SK-N-DZ (cell line): ENCODE measurements around the gene BRD7.
A peak's percentile ranks its signal among the peaks of the same experiment; 100 is the strongest.

ENCODE experiments used
- DNase-seq: peaks from one replicate; pipeline ENCODE4 v3.0.0-alpha.2; 2015; ENCODE audit warnings: low spot score

Gene BRD7

GRCh38 chr16:50291719-50292565, 76.8 kb downstream of the BRD7 start:
- DNase-seq: no peak

GRCh38 chr16:50290856-50291255, 77.9 kb downstream of the BRD7 start:
- DNase-seq: no peak

- no peak for DNase-seq
Observed at GRCh38 chr16:50289950-50290764, 78.6 kb downstream of the BRD7 start.

- no peak for DNase-seq
Observed at GRCh38 chr16:50288920-50289319, 79.9 kb downstream of the BRD7 start.

- no peak for DNase-seq
Observed at GRCh38 chr16:50288026-50288425, 80.8 kb downstream of the BRD7 start.

- DNase-seq: no peak
Observed at GRCh38 chr16:50286681-50287080, 82.1 kb downstream of the BRD7 start.

GRCh38 chr16:50285406-50286003, 83.3 kb downstream of the BRD7 start:
- no peak for DNase-seq

GRCh38 chr16:50284131-50284911, 84.5 kb downstream of the BRD7 start:
- peak; percentile 53 for DNase-seq

- no peak for DNase-seq
Observed at GRCh38 chr16:50282955-50283631, 85.7 kb downstream of the BRD7 start.

- DNase-seq: no peak
Observed at GRCh38 chr16:50282010-50282538, 86.7 kb downstream of the BRD7 start.

- no peak for DNase-seq
Observed at GRCh38 chr16:50281391-50282009, 87.3 kb downstream of the BRD7 start.

GRCh38 chr16:50280932-50281331, 87.9 kb downstream of the BRD7 start:
- no peak for DNase-seq

- no peak for DNase-seq
Observed at GRCh38 chr16:50279504-50279865, 89.3 kb downstream of the BRD7 start.

- no peak for DNase-seq
Observed at GRCh38 chr16:50278251-50278650, 90.5 kb downstream of the BRD7 start.

- DNase-seq: no peak
Observed at GRCh38 chr16:50276801-50277555, 91.8 kb downstream of the BRD7 start.

GRCh38 chr16:50276326-50276640, 92.5 kb downstream of the BRD7 start:
- no peak for DNase-seq

GRCh38 chr16:50275428-50276325, 93.1 kb downstream of the BRD7 start:
- DNase-seq: no peak

- no peak for DNase-seq
Observed at GRCh38 chr16:50275098-50275415, 93.7 kb downstream of the BRD7 start.
